Measurements from ENCODE around the gene INKA1.

INKA1 gene

GRCh38 chr3:49802719-49803464, at the start of gene INKA1:
INKA1 (plus strand) TSS chr3:49803261; CDS start chr3:49803393, 132 bp downstream.
- peaks cover 33 to 40% of the 10 kb centered on the region in 2 donors for H3K4me1 ChIP-seq (ENCODE audit: control insufficient read depth in 1 of 2, insufficient read depth in 2 of 2, low read length in 2 of 2)
- peak within 1 kb of the TSS; percentile 88 for H3K27ac ChIP-seq (ENCODE audit: low read depth, low read length)
- peak within 1 kb of the TSS; percentile 47 to 71 for H3K9ac ChIP-seq (ENCODE audit: low read depth in 1 of 2, low read length in 2 of 2)
- no peaks in the 10 kb centered on the region for H3K9me3 ChIP-seq (ENCODE audit: control insufficient read depth in 1 of 2, low read length in 2 of 2)
- H3K27me3 ChIP-seq (ENCODE audit: control insufficient read depth in 1 of 2, insufficient read depth in 2 of 2, low read length in 2 of 2) = no peaks in the 10 kb centered on the region
- H3K4me3 ChIP-seq (ENCODE audit: low read depth in 1 of 2, low read length in 2 of 2) = peak within 1 kb of the TSS; percentile 81 to 85
- peaks cover 0 to 10% of the 10 kb centered on the region in 2 donors for H3K36me3 ChIP-seq (ENCODE audit: control insufficient read depth in 1 of 2, insufficient read depth in 2 of 2, low read length in 2 of 2)

- no peak overlapping the region for H3K4me3 ChIP-seq (ENCODE audit: low read depth in 1 of 2, low read length in 2 of 2)
- no peak overlapping the region for H3K9ac ChIP-seq (ENCODE audit: low read depth in 1 of 2, low read length in 2 of 2)
- H3K27me3 ChIP-seq (ENCODE audit: control insufficient read depth in 1 of 2, insufficient read depth in 2 of 2, low read length in 2 of 2) = no peaks in the 10 kb centered on the region
- no peak overlapping the region for H3K27ac ChIP-seq (ENCODE audit: low read depth, low read length)
- no peaks in the 10 kb centered on the region for H3K9me3 ChIP-seq (ENCODE audit: control insufficient read depth in 1 of 2, low read length in 2 of 2)
- peaks cover 0 to under 1% of the 10 kb centered on the region in 2 donors for H3K4me1 ChIP-seq (ENCODE audit: control insufficient read depth in 1 of 2, insufficient read depth in 2 of 2, low read length in 2 of 2)
- H3K36me3 ChIP-seq (ENCODE audit: control insufficient read depth in 1 of 2, insufficient read depth in 2 of 2, low read length in 2 of 2) = peaks cover 0 to 4% of the 10 kb centered on the region in 2 donors
These were observed 48.5 kb upstream of the INKA1 start for GRCh38 chr3:49754536-49754935.

- H3K36me3 ChIP-seq (ENCODE audit: control insufficient read depth in 1 of 2, insufficient read depth in 2 of 2, low read length in 2 of 2) = no peaks in the 10 kb centered on the region
- H3K4me1 ChIP-seq (ENCODE audit: control insufficient read depth in 1 of 2, insufficient read depth in 2 of 2, low read length in 2 of 2) = peaks cover 0 to 2% of the 10 kb centered on the region in 2 donors
- no peak overlapping the region for H3K4me3 ChIP-seq (ENCODE audit: low read depth in 1 of 2, low read length in 2 of 2)
- H3K27ac ChIP-seq (ENCODE audit: low read depth, low read length) = no peak overlapping the region
- no peak overlapping the region for H3K9ac ChIP-seq (ENCODE audit: low read depth in 1 of 2, low read length in 2 of 2)
- H3K9me3 ChIP-seq (ENCODE audit: control insufficient read depth in 1 of 2, low read length in 2 of 2) = no peaks in the 10 kb centered on the region
- no peaks in the 10 kb centered on the region for H3K27me3 ChIP-seq (ENCODE audit: control insufficient read depth in 1 of 2, insufficient read depth in 2 of 2, low read length in 2 of 2)
These were observed 47.0 kb upstream of the INKA1 start for GRCh38 chr3:49756036-49756435.

GRCh38 chr3:49757197-49757596, 45.9 kb upstream of the INKA1 start:
- Histone ChIP-seq H3K27ac (ENCODE audit: low read depth, low read length) (no peak overlapping the region), H3K9ac (ENCODE audit: low read depth in 1 of 2, low read length in 2 of 2) (no peak overlapping the region), H3K27me3 (ENCODE audit: control insufficient read depth in 1 of 2, insufficient read depth in 2 of 2, low read length in 2 of 2) (no peaks in the 10 kb centered on the region), H3K4me1 (ENCODE audit: control insufficient read depth in 1 of 2, insufficient read depth in 2 of 2, low read length in 2 of 2) (peaks cover 0 to 2% of the 10 kb centered on the region in 2 donors), H3K4me3 (ENCODE audit: low read depth in 1 of 2, low read length in 2 of 2) (no peak overlapping the region), H3K9me3 (ENCODE audit: control insufficient read depth in 1 of 2, low read length in 2 of 2) (no peaks in the 10 kb centered on the region), H3K36me3 (ENCODE audit: control insufficient read depth in 1 of 2, insufficient read depth in 2 of 2, low read length in 2 of 2) (no peaks in the 10 kb centered on the region)

GRCh38 chr3:49759226-49759625, 43.8 kb upstream of the INKA1 start:
- Histone ChIP-seq H3K4me3 (ENCODE audit: low read depth in 1 of 2, low read length in 2 of 2) (no peak overlapping the region), H3K36me3 (ENCODE audit: control insufficient read depth in 1 of 2, insufficient read depth in 2 of 2, low read length in 2 of 2) (no peaks in the 10 kb centered on the region), H3K9me3 (ENCODE audit: control insufficient read depth in 1 of 2, low read length in 2 of 2) (no peaks in the 10 kb centered on the region), H3K27ac (ENCODE audit: low read depth, low read length) (no peak overlapping the region), H3K9ac (ENCODE audit: low read depth in 1 of 2, low read length in 2 of 2) (no peak overlapping the region), H3K27me3 (ENCODE audit: control insufficient read depth in 1 of 2, insufficient read depth in 2 of 2, low read length in 2 of 2) (no peaks in the 10 kb centered on the region), H3K4me1 (ENCODE audit: control insufficient read depth in 1 of 2, insufficient read depth in 2 of 2, low read length in 2 of 2) (peaks cover 0 to 2% of the 10 kb centered on the region in 2 donors)

- Histone ChIP-seq H3K36me3 (ENCODE audit: control insufficient read depth in 1 of 2, insufficient read depth in 2 of 2, low read length in 2 of 2) (no peaks in the 10 kb centered on the region), H3K4me1 (ENCODE audit: control insufficient read depth in 1 of 2, insufficient read depth in 2 of 2, low read length in 2 of 2) (peaks cover 0 to 2% of the 10 kb centered on the region in 2 donors), H3K27ac (ENCODE audit: low read depth, low read length) (no peak overlapping the region), H3K27me3 (ENCODE audit: control insufficient read depth in 1 of 2, insufficient read depth in 2 of 2, low read length in 2 of 2) (no peaks in the 10 kb centered on the region), H3K4me3 (ENCODE audit: low read depth in 1 of 2, low read length in 2 of 2) (no peak overlapping the region), H3K9me3 (ENCODE audit: control insufficient read depth in 1 of 2, low read length in 2 of 2) (no peaks in the 10 kb centered on the region), H3K9ac (ENCODE audit: low read depth in 1 of 2, low read length in 2 of 2) (no peak overlapping the region)
These were observed 41.4 kb upstream of the INKA1 start for GRCh38 chr3:49761661-49762060.

- H3K9me3 ChIP-seq (ENCODE audit: control insufficient read depth in 1 of 2, low read length in 2 of 2) = no peaks in the 10 kb centered on the region
- H3K36me3 ChIP-seq (ENCODE audit: control insufficient read depth in 1 of 2, insufficient read depth in 2 of 2, low read length in 2 of 2) = no peaks in the 10 kb centered on the region
- no peaks in the 10 kb centered on the region for H3K27me3 ChIP-seq (ENCODE audit: control insufficient read depth in 1 of 2, insufficient read depth in 2 of 2, low read length in 2 of 2)
- no peak overlapping the region for H3K4me3 ChIP-seq (ENCODE audit: low read depth in 1 of 2, low read length in 2 of 2)
- H3K27ac ChIP-seq (ENCODE audit: low read depth, low read length) = no peak overlapping the region
- H3K9ac ChIP-seq (ENCODE audit: low read depth in 1 of 2, low read length in 2 of 2) = no peak overlapping the region
- peaks cover 0 to 2% of the 10 kb centered on the region in 2 donors for H3K4me1 ChIP-seq (ENCODE audit: control insufficient read depth in 1 of 2, insufficient read depth in 2 of 2, low read length in 2 of 2)
These were observed 39.1 kb upstream of the INKA1 start for GRCh38 chr3:49763981-49764380.

- Histone ChIP-seq H3K4me1 (ENCODE audit: control insufficient read depth in 1 of 2, insufficient read depth in 2 of 2, low read length in 2 of 2) (no peaks in the 10 kb centered on the region), H3K36me3 (ENCODE audit: control insufficient read depth in 1 of 2, insufficient read depth in 2 of 2, low read length in 2 of 2) (peaks cover 0 to 10% of the 10 kb centered on the region in 2 donors), H3K27me3 (ENCODE audit: control insufficient read depth in 1 of 2, insufficient read depth in 2 of 2, low read length in 2 of 2) (no peaks in the 10 kb centered on the region), H3K9me3 (ENCODE audit: control insufficient read depth in 1 of 2, low read length in 2 of 2) (no peaks in the 10 kb centered on the region), H3K9ac (ENCODE audit: low read depth in 1 of 2, low read length in 2 of 2) (no peak overlapping the region), H3K4me3 (ENCODE audit: low read depth in 1 of 2, low read length in 2 of 2) (no peak overlapping the region), H3K27ac (ENCODE audit: low read depth, low read length) (no peak overlapping the region)
These were observed 33.7 kb upstream of the INKA1 start for GRCh38 chr3:49769286-49769915.

- no peak overlapping the region for H3K27ac ChIP-seq (ENCODE audit: low read depth, low read length)
These were observed 33.1 kb upstream of the INKA1 start for GRCh38 chr3:49769926-49770325.

GRCh38 chr3:49771340-49771938, 31.6 kb upstream of the INKA1 start:
- no peak overlapping the region for H3K9ac ChIP-seq (ENCODE audit: low read depth in 1 of 2, low read length in 2 of 2)
- no peaks in the 10 kb centered on the region for H3K4me1 ChIP-seq (ENCODE audit: control insufficient read depth in 1 of 2, insufficient read depth in 2 of 2, low read length in 2 of 2)
- H3K4me3 ChIP-seq (ENCODE audit: low read depth in 1 of 2, low read length in 2 of 2) = no peak overlapping the region
- no peaks in the 10 kb centered on the region for H3K9me3 ChIP-seq (ENCODE audit: control insufficient read depth in 1 of 2, low read length in 2 of 2)
- peaks cover 0 to 13% of the 10 kb centered on the region in 2 donors for H3K36me3 ChIP-seq (ENCODE audit: control insufficient read depth in 1 of 2, insufficient read depth in 2 of 2, low read length in 2 of 2)
- H3K27me3 ChIP-seq (ENCODE audit: control insufficient read depth in 1 of 2, insufficient read depth in 2 of 2, low read length in 2 of 2) = no peaks in the 10 kb centered on the region
- H3K27ac ChIP-seq (ENCODE audit: low read depth, low read length) = no peak overlapping the region

More at GRCh38 chr3:49769926-49770325, 33.1 kb upstream of the INKA1 start:
- Histone ChIP-seq H3K4me1 (ENCODE audit: control insufficient read depth in 1 of 2, insufficient read depth in 2 of 2, low read length in 2 of 2) (no peaks in the 10 kb centered on the region), H3K9me3 (ENCODE audit: control insufficient read depth in 1 of 2, low read length in 2 of 2) (no peaks in the 10 kb centered on the region), H3K36me3 (ENCODE audit: control insufficient read depth in 1 of 2, insufficient read depth in 2 of 2, low read length in 2 of 2) (peaks cover 0 to 10% of the 10 kb centered on the region in 2 donors), H3K4me3 (ENCODE audit: low read depth in 1 of 2, low read length in 2 of 2) (no peak overlapping the region), H3K9ac (ENCODE audit: low read depth in 1 of 2, low read length in 2 of 2) (no peak overlapping the region), H3K27me3 (ENCODE audit: control insufficient read depth in 1 of 2, insufficient read depth in 2 of 2, low read length in 2 of 2) (no peaks in the 10 kb centered on the region)
